Mucosa of gallbladder (tissue), 1 donor: ENCODE measurements around the gene CUEDC2. TPM values are rescaled to one million over a fixed set of nuclear protein-coding genes. Genes with fewer than 3 reads are reported as not detected.

ENCODE experiments used
- DNase-seq: peaks from one replicate; pipeline ENCODE4 v3.0.0-alpha.2; 2020; ENCODE audit warnings: low spot score
- total RNA-seq: library from RNA; stranded (reverse); gene quantifications from one replicate; pipeline ENCODE4 v1.2.1, GENCODE V29; 2021
- donor health status: DM: no; HTN: no; CAD: no.

The CUEDC2 gene
- total RNA-seq, result 63.2 TPM

DNA sequence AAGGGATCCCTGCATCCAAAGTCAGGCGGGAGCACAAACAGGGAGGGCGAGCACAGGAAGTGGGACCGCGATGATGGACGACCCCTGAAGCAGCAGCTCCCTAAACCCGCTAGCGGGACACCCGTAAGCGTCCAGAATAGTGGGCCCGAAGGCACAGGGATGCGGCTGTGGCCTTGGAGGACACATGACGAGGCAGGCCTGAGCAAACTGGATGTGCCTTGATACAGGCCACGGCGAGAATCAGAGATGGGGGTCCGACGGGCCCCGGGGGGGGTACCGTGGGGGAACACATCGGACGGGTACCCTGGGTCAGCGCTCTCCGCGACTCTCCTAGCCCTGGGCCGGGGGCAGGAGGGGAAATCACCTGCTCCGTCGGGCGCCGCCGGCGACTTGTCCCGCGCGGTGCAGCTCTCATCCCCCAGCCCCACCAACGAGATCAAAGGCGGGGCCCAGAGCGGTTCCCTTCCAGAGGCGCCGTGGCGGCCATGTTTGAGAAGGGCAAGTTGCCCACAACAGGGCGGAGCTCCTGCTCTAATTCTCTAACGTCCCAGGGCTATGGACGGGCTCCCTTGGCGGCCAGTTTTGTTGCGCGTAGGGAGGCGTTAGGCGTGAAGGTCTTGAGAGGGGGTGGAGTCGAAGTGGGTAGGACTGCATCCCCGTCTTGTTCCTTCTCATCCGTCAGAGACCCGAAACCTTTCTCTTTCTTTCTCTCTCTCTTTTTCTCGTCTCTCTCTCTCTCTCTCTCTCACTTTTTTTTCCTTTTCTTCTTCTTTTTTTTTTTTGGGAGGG is at the start of gene CUEDC2:
CUEDC2 (minus strand) TSS at position 413 of the 789 bp plus-strand sequence. CDS start 7,386 bp downstream, outside the sequence.
- DNase-seq, result peak; percentile 96

DNA sequence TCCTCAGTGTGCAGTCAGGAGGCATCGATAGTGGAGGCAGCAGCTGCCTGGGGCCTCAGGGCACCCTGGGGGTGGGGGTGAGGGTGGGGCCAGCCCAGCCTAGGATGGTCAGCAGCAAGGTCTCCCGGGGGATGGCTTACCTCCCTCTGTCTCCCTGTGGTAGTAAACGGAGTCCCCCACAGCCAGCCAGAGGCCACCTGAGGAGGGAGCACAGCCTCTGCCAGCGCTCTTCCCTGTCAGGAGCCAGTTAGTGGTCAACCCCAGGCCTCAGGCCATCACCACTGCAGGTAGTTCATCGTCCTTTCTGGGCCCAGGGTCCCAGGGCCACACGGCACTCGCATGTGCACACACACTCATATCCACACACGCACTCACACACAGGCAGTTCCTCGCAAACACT is 48.0 kb upstream of the CUEDC2 start:
- DNase-seq, result no peak

GRCh38 chr10:102479651-102480050 is 47.3 kb upstream of the CUEDC2 start:
- no peak for DNase-seq

DNA sequence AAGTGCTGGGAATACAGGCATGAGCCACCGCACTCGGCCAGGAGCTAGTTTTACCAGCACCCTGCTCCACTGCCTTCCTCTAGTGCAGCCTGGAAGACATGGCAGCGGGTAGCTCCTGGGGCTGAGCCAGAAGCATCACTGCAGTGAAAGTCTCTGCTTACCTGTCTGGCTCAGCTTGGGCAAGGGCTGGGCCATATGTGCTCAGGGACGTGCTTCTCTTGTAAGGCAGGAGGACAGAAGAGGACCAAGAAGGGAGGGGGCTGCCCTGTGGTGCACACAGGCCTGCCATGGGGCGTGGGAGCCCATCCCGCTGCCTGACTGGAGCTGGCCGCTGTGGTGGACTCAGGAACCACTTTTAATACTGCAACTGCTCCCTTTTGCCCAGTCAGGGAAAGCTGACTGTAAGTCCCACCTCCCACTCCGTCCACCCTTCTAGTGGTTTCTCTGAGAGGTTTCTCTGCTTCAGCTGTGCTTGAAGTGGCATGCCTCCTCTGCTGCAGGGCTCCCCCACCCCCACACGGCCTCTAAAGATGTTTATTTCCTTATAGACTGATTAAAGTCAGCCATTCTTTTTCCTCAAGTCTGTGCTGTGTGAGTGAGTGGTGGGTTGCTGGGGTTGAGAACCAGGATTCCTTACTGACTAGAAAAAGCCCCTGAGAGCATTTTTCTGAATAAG is 44.2 kb upstream of the CUEDC2 start:
- no peak for DNase-seq

DNA sequence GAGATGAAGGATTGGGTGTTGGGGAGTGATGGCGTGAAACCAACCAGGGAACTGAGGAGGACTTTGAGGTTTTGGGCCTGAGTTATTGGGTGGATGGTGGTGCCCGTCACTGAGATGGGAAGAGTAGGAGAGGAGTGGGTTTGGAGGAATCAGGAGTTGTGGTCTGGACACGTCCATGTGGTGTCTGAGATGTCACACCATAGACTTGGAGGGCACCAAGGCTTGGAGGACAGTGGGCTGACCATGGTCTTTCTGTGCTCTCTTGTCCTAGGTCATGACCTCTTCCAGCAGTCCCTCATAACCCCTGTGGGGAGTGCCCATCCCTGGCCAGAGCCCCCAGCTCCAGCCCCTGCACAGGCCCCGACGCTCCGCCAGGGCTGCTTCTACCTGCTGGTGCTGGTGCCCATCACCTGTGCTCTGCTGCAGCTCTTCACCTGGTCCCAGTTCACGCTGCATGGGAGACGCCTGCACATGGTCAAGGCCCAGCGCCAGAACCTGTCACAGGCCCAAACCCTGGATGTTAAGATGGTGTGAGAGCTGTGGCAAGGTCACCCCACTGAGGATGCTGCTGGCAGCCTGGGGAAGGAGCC is 43.2 kb upstream of the CUEDC2 start:
- no peak for DNase-seq

- DNase-seq, result no peak
Observed at GRCh38 chr10:102473445-102474331, 41.3 kb upstream of the CUEDC2 start.

GRCh38 chr10:102470579-102471546 is 38.5 kb upstream of the CUEDC2 start:
- DNase-seq, result no peak

- DNase-seq, result no peak
Observed at GRCh38 chr10:102468683-102469082, 36.3 kb upstream of the CUEDC2 start.

DNA sequence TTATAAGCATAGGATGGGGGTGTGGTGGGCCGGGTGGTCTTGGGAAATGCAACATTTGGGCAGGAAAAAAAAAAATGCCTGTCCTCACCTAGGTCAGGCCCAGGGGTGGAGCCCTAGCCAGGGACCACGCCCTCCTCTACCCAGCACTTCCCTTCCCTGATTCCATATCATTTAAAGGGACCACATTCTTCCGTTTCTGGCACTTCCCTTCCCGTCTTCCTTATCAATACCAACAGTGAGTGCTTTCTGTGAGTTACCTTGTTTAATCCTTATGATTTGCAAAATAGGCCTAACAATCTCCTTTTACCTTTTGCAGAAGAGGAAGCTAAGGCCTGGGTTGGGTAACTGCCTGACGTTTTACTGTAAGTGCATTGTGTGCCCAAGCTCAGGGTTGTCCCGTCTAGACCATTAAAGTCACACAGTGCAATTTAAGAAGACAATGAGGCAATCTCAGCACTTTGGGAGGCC is 35.6 kb upstream of the CUEDC2 start:
- no peak for DNase-seq

DNA sequence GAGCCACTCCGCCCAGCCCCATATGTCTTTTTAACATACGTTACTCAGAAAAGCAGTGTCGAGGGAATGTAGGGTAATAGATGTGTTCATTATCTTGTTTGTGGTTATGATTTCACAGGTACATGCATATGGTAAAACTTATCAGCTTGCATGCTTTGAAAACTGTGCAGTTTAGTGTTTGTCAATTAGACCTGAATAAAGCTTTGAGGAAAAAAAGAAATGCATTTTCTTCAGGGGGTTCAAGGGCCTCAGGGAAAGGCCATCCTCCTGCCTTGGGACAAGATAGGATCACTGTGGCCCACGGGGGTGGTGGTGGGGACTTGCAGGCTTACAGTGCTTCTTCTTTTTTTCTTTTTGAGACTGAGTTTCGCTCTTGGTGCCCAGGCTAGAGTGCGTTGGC is 34.9 kb upstream of the CUEDC2 start:
- DNase-seq, result no peak

- DNase-seq, result no peak
Observed at GRCh38 chr10:102465466-102465865, 33.1 kb upstream of the CUEDC2 start.

- DNase-seq, result no peak
Observed at GRCh38 chr10:102463983-102464382, 31.6 kb upstream of the CUEDC2 start.

GRCh38 chr10:102462512-102463054 is 30.2 kb upstream of the CUEDC2 start:
- no peak for DNase-seq

- peak; percentile 93 for DNase-seq
Observed at GRCh38 chr10:102461187-102462054, 29.0 kb upstream of the CUEDC2 start.

DNA sequence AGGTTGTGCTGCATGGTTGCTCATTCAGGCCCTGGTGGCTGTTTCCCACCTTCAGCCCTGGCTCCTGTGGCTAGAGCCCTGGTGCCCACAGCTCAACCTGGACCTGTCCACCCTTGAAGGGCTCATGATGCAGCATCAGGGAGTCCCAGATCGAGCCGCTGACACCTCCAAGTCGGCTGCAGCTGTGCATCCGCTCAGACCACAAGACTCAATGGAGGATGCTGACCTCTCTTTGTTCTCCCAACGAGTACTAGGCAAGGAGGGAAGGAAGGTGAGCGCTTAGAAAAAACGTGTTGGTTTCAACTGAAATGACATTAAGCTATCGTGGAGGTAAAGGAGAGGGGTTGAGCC is 28.4 kb upstream of the CUEDC2 start:
- no peak for DNase-seq

- DNase-seq, result no peak
Observed at GRCh38 chr10:102458656-102459055, 26.3 kb upstream of the CUEDC2 start.

GRCh38 chr10:102457591-102458150 is 25.3 kb upstream of the CUEDC2 start:
- no peak for DNase-seq

GRCh38 chr10:102455893-102456471 is 23.6 kb upstream of the CUEDC2 start:
- DNase-seq, result no peak
